Inferior parietal cortex (tissue), 1 donor: ENCODE measurements around the gene OR4K2.
"Not testable (repeated sequence)": the region's sequence is repeated elsewhere in the genome, so short reads cannot be mapped to it uniquely, and the experiment has no call there.

Experiments used
- DNase-seq: peaks from one replicate; pipeline ENCODE4 v3.0.0-alpha.2; 2016; ENCODE audit errors: extremely low spot score

Gene OR4K2, protein sequence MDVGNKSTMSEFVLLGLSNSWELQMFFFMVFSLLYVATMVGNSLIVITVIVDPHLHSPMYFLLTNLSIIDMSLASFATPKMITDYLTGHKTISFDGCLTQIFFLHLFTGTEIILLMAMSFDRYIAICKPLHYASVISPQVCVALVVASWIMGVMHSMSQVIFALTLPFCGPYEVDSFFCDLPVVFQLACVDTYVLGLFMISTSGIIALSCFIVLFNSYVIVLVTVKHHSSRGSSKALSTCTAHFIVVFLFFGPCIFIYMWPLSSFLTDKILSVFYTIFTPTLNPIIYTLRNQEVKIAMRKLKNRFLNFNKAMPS

GRCh38 chr14:19874842-19875241, at the start of gene OR4K2:
Gene OR4K2 (plus strand): TSS chr14:19875142. CDS start chr14:19876268, 1,126 bp downstream.
- no peak for DNase-seq

DNA sequence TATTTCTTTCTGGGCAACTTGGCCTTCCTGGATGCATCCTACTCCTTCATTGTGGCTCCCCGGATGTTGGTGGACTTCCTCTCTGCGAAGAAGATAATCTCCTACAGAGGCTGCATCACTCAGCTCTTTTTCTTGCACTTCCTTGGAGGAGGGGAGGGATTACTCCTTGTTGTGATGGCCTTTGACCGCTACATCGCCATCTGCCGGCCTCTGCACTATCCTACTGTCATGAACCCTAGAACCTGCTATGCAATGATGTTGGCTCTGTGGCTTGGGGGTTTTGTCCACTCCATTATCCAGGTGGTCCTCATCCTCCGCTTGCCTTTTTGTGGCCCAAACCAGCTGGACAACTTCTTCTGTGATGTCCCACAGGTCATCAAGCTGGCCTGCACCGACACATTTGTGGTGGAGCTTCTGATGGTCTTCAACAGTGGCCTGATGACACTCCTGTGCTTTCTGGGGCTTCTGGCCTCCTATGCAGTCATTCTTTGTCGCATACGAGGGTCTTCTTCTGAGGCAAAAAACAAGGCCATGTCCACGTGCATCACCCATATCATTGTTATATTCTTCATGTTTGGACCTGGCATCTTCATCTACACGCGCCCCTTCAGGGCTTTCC, 47.2 kb upstream of the OR4K2 start:
- DNase-seq = not testable (repeated sequence)

GRCh38 chr14:19828314-19828713, 46.6 kb upstream of the OR4K2 start:
- DNase-seq = no peak

- not testable (repeated sequence) for DNase-seq
Measured at GRCh38 chr14:19834203-19834848, 40.6 kb upstream of the OR4K2 start.

GRCh38 chr14:19838433-19838832, 36.5 kb upstream of the OR4K2 start:
- DNase-seq = no peak

GRCh38 chr14:19851365-19851764, 23.6 kb upstream of the OR4K2 start:
- no peak for DNase-seq

GRCh38 chr14:19866061-19866669, 8.8 kb upstream of the OR4K2 start:
- DNase-seq = not testable (repeated sequence)

GRCh38 chr14:19873178-19873577, 1.8 kb upstream of the OR4K2 start:
- DNase-seq = no peak

GRCh38 chr14:19878029-19878642, 3.2 kb downstream of the OR4K2 start:
- DNase-seq = peak; percentile 40

DNA sequence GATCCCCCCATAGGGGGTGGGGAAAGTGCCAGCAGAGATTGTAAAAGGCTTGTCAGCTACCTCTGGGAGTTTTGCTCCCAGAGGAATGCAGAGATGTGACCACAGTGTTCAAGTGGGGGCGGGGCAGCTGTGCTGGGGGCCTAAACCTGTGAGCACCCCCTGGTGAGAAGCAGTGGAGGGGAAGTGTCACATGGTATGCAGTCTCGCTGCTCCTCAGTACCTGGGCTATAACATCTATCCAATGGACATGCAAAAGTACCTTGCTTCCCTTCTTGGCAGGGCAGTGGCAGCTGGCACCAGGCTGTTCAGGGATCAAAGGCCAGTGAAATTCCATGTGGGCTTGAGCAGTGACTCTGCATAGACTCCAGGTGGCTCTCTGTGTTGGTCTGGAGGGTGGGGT, 20.3 kb downstream of the OR4K2 start:
- no peak for DNase-seq

DNA sequence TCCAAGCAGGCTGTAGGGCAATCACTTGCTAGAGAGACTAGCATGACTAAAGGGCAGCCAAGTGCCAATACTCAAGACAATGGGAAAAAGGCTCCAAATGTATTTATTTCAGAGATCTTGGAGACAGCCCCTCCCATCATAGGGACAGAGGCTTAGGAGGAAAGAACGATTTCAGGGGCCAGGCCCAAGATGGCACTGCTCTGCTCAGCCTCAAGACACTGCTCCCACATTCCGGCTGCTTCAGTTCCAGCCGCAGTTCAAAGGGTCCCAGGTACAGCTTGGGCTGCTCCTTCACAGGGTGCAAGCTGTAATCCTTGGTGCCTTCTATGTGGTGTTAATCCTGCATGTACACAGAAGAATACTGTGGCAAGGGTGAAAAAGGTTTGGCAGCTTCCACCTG, 26.1 kb downstream of the OR4K2 start:
- no peak for DNase-seq

- DNase-seq = no peak
Measured at GRCh38 chr14:19902409-19902808, 27.5 kb downstream of the OR4K2 start.

- DNase-seq = no peak
Measured at GRCh38 chr14:19906665-19907064, 31.7 kb downstream of the OR4K2 start.

DNA sequence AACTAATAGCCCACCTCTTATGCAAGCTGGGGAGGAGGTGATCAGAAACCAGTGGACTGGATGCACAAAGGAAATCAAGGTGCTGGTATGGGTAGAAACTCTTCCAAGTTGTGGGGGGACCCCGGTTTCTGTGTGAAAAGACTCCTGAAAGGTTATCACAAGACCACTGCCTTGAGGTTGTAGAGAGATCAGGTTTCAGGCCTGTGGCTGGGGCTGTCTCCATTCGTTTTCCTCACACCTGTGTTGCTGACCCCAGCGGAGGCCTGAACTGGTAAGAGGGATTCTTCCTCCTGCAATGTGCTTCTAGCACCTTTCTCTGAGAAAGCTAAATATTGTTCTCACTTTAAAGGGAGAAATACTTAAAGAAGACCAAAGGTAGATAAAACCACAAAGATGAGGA, 36.2 kb downstream of the OR4K2 start:
- DNase-seq = no peak

GRCh38 chr14:19917243-19917642, 42.3 kb downstream of the OR4K2 start:
- no peak for DNase-seq

GRCh38 chr14:19917955-19918518, 43.1 kb downstream of the OR4K2 start:
- no peak for DNase-seq

- no peak for DNase-seq
Measured at GRCh38 chr14:19918553-19919264, 43.8 kb downstream of the OR4K2 start.

- no peak for DNase-seq
Measured at GRCh38 chr14:19920021-19920657, 45.2 kb downstream of the OR4K2 start, which contains the start of gene OR4K5. Gene OR4K5 (plus strand): TSS chr14:19920607. CDS start chr14:19920607, 0 bp downstream.

DNA sequence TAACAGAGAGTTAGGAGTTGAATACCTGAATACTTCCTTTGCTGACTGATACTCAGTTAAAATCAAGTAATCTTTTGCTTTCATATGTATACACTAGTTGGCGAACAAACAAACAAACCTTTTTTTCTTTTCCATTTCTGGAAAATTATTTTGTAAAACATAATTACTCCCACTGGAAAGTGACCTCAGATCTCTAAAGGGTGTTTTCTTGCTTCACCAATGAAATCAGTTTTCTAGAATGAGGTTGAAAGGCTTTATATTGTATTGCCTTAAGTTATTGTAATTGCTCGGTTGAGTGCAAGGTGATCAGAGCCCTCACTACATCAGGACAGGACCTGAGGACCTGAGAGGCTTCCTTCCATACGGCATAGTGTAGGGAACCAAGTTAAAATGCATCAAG, 55.7 kb downstream of the OR4K2 start, which contains the start of gene OR4K1:
OR4K1 (plus strand) TSS at position 301 of the 400 bp plus-strand sequence. CDS start 4,750 bp downstream, outside the sequence.
- DNase-seq = no peak
